Right ventricle myocardium inferior (tissue), 1 donor: Measurements from ENCODE around the gene MPI. TPM values are rescaled to one million over a fixed set of nuclear protein-coding genes. Genes with fewer than 3 reads are reported as not detected.

Experiments
- ATAC-seq: fragments of 200-7000 bp; cut with Tn5 transposase; one replicate; pipeline ENCODE4 v1.9.1; 2020; ENCODE audit warnings: mild to moderate bottlenecking, moderate library complexity
- DNase-seq: peaks from one replicate; pipeline ENCODE4 v3.0.0; 2021; ENCODE audit errors: missing footprints
- intact Hi-C: fragments of 100-400 bp; cut with DNase I; formaldehyde crosslinking; loops from one replicate; pipeline ENCODE4 v1.11.0; 2022
- total RNA-seq: library from RNA; stranded (reverse); fragmentation: NEBNext Ultra II Directional; extraction: Animal tissue kit (Norgen Biotek cat#: 25700); gene quantifications from one replicate; pipeline ENCODE4 v1.2.1, GENCODE V29; 2021
- donor health status: DM: no; HTN: yes; CAD: no; lungs with severe emphysema.

MPI gene
- total RNA-seq, 1 donor from 2014 or later, result 60.8 TPM

GRCh38 chr15:74857671-74858368 lies 32.0 kb upstream of the MPI start:
- intact Hi-C loops, result no loop called here
- DNase-seq, result no peak
- no peak for ATAC-seq

DNA sequence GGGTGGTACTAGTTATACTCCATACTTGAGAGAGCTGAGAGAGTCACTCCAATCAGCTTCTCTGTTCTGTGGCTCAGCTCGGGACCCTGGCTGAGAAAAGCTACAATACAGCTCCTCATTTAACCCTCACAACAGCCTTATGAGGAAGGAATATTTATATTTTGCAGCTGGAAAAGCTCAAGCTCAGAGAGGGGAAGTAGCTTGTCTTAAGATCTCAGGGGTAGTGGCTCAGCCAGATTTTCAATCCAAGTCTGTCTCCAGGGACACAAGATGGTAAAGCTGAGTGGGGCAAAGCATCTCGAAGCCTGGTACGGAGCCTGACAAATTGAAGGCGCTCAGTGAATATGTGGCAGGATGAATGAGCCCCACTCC lies 31.5 kb upstream of the MPI start:
- intact Hi-C loops, result no loop called here
- DNase-seq (no peak), ATAC-seq (no peak)

- DNase-seq, result no peak
- ATAC-seq, result no peak
- intact Hi-C loops, result no loop called here
Observed at GRCh38 chr15:74863239-74864056, 26.4 kb upstream of the MPI start.

GRCh38 chr15:74864296-74864695 lies 25.5 kb upstream of the MPI start:
- no peak for ATAC-seq
- intact Hi-C loops, result no loop called here
- DNase-seq, result no peak

- no peak for DNase-seq
- intact Hi-C loops, result no loop called here
- no peak for ATAC-seq
Observed at GRCh38 chr15:74865316-74865715, 24.5 kb upstream of the MPI start.

GRCh38 chr15:74866090-74866489 lies 23.8 kb upstream of the MPI start:
- DNase-seq (no peak), ATAC-seq (no peak)
- intact Hi-C loops, result no loop called here

GRCh38 chr15:74867466-74868038 lies 22.3 kb upstream of the MPI start:
- intact Hi-C loops, result no loop called here

GRCh38 chr15:74868059-74868458 lies 21.8 kb upstream of the MPI start:
- intact Hi-C loops, result no loop called here
- ATAC-seq, result peak; percentile 12

More at GRCh38 chr15:74867466-74868038, 22.3 kb upstream of the MPI start:
- no peak for DNase-seq
- ATAC-seq, result no peak

DNA sequence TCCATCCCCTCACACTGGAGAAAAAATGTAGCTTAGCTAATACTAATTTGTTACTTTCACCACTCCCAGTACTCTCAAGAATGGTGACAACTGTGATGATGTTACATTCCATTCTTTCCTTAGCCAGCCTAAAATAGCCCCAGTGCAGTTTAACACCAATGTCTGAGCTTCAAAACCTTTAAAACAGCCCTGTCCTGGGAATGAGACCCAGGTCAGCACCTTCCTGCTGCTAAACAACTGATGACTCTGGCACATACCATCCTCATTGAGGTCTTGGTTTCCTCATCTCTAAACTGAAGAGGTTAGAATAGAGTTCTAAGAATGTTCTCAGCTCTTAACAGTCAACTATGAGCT lies 20.5 kb upstream of the MPI start:
- intact Hi-C loops, result no loop called here
- peak; percentile 20 for ATAC-seq
- no peak for DNase-seq

More at GRCh38 chr15:74868059-74868458, 21.8 kb upstream of the MPI start:
- DNase-seq, result no peak

- DNase-seq, result peak; percentile 87
- ATAC-seq, result peak; percentile 47
- intact Hi-C loops, result no loop called here
Observed at GRCh38 chr15:74869726-74870407, 20.0 kb upstream of the MPI start.

- intact Hi-C loops, result no loop called here
- ATAC-seq (no peak), DNase-seq (no peak)
Observed at GRCh38 chr15:74870436-74871215, 19.2 kb upstream of the MPI start.

- DNase-seq, result no peak
- intact Hi-C loops, result loop anchor here (2.0 kb wide), 1 partner anchor 16 kb away; no protein-coding TSS in a partner anchor
- ATAC-seq, result no peak
Observed at GRCh38 chr15:74872702-74873035, 17.2 kb upstream of the MPI start.

- peak; percentile 95 for ATAC-seq
Observed at GRCh38 chr15:74873036-74873755, 16.6 kb upstream of the MPI start, which contains the start of gene SCAMP2. SCAMP2 (minus strand) TSS chr15:74873365; CDS start chr15:74873255, 110 bp downstream.

GRCh38 chr15:74873756-74874424 lies 16.0 kb upstream of the MPI start:
- no peak for ATAC-seq
- intact Hi-C loops, result loop anchor here (2.0 kb wide), 1 partner anchor 15 kb away; no protein-coding TSS in a partner anchor
- no peak for DNase-seq

More at GRCh38 chr15:74873036-74873755, 16.6 kb upstream of the MPI start, which contains the start of gene SCAMP2:
- intact Hi-C loops, result loop anchor here (2.0 kb wide), 1 partner anchor 16 kb away; no protein-coding TSS in a partner anchor
- DNase-seq, result peak; percentile 97

GRCh38 chr15:74878273-74878672 lies 11.6 kb upstream of the MPI start:
- intact Hi-C loops, result no loop called here
- DNase-seq (no peak), ATAC-seq (no peak)

DNA sequence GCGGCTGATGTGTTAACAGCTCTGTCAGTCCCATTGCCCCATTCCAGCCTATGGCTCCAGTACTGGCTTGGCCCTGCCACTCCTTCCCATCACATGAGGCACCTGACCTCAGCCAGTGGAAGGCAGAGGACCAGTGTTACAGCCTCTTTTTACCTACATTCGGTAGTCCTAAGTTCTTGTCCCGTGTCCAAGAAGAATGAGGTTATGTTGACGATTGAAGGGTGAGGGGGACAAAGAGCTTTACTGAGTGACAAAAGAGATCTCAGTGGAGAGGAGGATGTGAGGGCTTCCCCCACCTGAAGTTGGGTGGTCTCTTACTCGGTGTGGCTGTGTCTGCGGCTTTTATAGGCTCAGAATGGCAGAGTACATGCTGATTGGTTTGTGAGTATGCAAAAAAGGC lies 7.3 kb upstream of the MPI start:
- ATAC-seq, result no peak
- intact Hi-C loops, result no loop called here
- no peak for DNase-seq
